Activated CD4-positive, alpha-beta T cell treated with anti-CD3 and anti-CD28 coated beads, Interleukin-2, amount 50 U/mL, for 1 hour (primary cell): Measurements from ENCODE around the gene C20orf202.

ENCODE experiments used
- DNase-seq: peaks from one replicate; pipeline ENCODE4 v3.0.0-alpha.2; 2020

The C20orf202 gene

GRCh38 chr20:1185316-1185741, 17.9 kb upstream of the C20orf202 start:
- no peak for DNase-seq

- DNase-seq: peak; percentile 47
These were observed 17.4 kb upstream of the C20orf202 start for GRCh38 chr20:1185790-1186334.

- DNase-seq: no peak
These were observed 16.8 kb upstream of the C20orf202 start for GRCh38 chr20:1186367-1186991.

DNA sequence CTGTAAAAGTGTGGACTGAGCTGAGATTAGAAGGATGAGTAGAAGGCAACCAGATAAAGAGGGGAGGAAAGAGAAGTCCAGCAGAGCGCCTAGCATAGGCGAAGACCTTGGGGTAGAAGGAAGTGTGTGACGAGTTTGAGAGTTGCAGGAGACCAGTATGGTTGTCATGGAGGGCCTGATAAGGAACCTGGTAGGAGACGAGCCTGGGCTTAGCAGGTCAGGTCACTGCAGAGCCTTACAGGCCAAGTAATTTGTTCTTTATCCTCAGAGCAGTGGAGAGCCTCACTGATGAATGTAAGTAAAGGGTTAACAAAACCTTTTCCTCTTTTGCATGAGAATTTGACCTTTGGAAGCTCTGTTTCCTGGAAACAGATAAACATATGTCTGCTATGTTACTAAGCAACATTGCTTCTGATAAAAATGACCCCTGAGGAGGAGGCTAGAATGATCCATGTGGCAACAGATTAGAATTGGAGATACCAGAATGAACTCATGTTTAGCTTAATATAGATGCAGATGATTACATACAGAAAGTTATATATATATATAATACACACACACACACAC, 15.6 kb upstream of the C20orf202 start:
- no peak for DNase-seq

DNA sequence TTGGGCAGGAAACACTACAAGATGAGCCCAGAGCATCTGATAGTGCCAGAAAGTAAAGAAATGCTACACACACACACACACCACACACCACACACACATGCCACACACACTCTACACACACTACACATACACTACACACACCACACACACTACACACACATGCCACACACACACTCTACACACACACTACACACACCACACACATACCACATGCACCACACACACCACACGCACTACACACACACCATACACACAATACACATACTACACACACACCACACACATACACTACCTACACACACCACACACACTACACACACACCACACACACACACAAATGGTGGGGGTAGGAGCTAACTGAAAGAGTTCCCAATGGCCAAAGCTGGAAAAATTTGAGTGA, 14.9 kb upstream of the C20orf202 start:
- DNase-seq: no peak

DNA sequence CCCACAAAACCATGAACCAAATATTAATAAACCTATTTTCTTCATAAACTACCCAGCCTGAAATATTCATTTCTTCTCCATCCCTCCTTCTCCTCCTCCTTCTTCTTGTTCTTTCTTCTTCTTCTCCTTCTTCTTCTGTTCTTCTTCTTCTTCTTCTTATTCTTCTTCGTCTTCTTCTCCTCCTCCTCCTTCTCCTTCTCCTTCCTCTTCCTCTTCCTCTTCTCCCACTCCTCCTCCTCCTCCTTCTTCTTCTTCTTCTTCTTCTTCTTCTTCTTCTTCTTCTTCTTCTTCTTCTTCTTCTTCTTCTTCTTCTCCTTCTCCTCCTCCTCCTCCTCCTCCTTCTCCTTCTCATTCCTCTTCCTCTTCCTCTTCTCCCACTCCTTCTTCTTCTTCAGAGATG, 13.4 kb upstream of the C20orf202 start:
- DNase-seq: no peak

GRCh38 chr20:1190847-1191246, 12.4 kb upstream of the C20orf202 start:
- no peak for DNase-seq

DNA sequence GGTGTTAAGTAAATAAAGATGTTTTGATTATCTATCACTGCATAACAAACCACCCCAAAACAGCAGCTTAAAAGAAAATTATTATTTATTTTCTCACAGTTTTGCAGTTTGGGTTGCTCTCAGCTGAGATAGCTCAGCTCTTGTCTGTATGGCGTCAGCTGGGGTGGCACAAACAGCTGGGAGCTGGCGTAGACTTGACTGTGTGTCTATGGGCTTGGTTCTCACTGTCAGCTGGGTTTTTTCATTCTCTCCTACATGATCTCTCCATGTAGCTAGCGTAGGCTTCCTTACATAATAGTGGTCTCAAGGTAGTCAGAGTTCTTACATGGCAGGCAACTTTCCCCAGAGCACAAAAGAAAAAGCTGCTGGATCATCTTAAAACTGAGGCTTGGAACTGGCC, 12.0 kb upstream of the C20orf202 start:
- DNase-seq: no peak

DNA sequence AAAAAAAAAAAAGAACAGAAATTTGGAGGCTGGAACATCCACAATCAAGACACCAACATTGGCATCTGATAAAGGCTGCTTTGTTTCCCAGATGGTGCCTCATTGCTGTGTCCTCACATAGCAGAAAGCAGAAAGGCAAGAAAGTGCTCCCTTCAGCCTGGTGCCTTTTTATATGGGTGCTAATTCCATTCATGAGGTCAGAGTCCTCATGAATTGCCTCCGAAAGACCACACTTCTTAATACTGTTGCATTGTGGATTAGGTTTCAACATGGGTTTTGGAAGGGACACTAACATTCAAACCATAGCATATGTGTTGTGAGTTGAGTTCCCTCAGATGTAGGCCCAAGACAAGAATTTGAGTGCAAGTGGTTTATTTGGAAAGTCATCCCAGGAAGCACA, 8.0 kb upstream of the C20orf202 start:
- no peak for DNase-seq

- DNase-seq: no peak
These were observed 6.6 kb upstream of the C20orf202 start for GRCh38 chr20:1196634-1197033.

DNA sequence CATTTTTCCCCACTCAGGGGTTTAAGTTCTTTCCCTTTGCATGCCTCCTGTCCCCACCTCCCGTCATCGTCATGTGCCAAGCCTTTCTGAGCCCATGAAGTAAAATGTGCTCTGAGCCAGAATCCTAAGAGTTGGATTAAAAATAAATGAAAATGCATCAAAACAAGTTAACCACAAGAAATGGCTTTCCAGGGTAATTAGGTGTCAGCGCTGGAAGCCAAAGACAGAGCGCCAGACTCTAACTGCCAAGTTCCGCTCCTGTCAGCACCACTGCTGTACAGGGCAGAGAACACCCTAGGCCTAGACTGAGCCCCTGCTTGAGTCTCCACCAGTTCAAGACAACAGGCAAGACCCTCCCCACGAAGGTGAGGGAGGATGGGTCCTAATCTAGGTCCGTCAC, 5.5 kb upstream of the C20orf202 start:
- DNase-seq: no peak

DNA sequence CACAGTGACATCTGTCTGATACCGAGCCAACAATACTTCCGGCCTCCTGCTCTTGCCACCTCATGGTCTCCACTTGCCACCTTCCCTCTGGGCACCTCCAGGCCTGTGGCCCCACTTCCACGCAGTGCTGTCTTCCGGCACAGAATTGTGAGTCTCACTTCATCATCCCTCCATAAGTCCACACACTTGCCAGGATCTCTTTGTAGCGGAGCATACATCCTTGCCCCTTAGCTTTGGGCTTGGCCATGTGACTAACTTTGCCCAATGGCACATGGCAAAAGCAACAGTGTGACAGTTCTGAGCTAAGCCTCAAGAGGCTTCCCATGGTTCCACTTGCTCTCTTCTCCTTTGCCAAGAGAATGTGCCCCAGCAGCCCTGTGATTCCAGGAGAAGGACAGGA, 4.5 kb upstream of the C20orf202 start:
- no peak for DNase-seq

DNA sequence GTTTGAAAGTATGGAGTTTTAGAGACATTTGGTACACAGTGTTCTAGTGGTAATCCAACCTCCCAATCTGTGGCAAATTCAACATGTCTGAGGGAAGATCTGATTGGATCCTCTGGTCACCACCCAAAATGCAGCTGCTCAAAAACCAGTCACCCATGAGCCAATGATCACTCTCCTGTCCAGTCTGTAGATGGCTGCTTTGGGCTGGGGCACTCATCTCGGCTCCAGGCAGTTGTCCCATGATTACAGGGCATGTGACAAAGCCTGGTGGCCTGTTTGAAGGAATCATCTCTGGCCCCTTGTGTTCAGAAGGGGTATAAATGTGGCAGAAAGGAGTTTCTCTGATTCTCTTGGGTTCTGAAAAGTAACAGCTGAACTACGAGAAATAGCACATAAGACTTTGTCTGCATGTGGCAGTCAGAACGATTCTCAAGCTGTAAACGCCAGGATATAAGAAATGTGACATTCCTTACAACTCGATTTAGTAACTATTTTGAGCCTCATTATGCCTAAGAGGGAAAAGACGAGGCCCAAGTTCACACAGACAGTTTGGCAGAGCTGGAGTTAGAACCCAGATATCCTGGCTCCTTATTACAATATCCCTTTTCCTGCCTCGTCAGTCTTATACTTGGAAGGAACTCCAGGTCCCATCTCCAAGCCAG, 3.9 kb upstream of the C20orf202 start:
- DNase-seq: no peak

GRCh38 chr20:1199964-1200363, 3.3 kb upstream of the C20orf202 start:
- no peak for DNase-seq

- DNase-seq: no peak
These were observed 376 bp downstream of the C20orf202 start for GRCh38 chr20:1203630-1204029.

DNA sequence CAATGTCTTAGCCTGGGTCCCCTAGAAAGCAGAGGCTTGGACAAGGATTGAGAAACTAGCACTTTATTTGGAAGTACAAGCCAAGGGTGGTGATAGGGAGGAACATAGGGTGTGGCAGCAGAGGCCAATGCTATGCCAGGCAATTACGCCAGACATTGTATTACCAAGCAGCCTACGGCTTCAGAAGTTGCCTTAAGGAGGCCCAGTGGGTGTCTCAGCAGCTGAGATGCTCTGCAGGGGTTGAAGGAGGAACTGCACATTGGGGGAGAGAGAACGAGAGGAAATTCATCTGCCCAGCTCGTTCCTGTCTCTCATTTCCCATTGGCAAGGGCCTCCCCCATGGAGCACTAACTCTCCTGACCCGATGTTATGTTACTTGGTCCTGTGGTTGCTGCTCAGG, 859 bp downstream of the C20orf202 start:
- DNase-seq: no peak

GRCh38 chr20:1204576-1204975, 1.3 kb downstream of the C20orf202 start:
- DNase-seq: no peak

DNA sequence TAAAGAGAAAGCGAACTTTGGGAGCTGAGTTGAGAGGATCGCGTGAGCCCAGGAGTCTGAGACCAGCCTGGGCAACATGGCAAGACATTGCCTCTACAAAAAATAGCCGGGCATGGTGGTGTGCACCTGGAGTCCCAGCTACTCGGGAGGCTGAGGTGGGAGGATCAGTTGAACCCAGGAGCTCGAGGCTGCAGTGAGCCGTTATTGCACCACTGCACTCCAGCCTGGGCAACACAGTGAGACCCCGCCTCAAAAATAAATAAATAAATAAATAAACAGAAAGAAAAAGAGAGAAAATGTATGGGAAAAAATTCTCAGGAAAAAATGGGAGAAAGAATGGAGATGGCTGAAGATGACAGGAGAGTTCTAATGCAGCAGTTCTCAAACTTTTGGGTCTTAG, 2.5 kb downstream of the C20orf202 start:
- no peak for DNase-seq

DNA sequence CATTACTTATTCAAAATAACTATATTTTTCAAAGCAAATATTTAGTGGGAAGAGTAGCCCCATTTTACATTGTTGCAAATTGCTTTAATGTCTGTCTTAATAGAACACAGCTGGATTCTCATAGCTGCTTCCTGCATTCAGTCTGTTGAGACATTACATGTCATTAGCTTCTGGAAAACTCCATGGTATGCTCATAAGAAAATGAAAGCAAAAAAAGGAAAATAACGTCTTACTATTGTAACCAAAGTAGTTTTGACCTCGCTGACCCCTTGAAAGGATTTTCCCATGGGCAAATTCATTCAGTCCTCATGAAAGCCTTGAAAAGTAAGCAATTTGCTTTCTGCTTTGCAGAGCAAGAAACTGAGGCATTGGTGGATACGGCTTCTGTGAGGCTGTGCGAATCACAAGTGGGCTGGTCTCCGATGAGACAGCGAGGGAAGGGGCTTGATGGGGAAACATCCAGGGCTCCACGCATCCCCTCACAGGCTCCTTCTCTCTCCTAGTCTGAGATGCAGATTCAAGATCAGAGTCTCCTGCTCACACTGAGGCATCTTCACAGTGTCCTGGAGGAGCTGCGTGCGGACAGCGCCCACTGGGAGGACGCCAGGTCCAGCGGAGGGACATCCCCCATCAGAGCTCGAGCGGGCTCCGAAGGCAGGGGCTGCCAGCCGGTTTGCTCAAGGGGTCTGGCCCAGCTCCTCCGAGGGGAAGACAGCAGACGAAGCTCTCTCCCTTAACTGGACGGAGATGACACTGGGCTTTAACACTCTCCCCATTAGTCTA, 3.3 kb downstream of the C20orf202 start:
- DNase-seq: no peak

GRCh38 chr20:1207293-1207878, 4.1 kb downstream of the C20orf202 start:
- no peak for DNase-seq

DNA sequence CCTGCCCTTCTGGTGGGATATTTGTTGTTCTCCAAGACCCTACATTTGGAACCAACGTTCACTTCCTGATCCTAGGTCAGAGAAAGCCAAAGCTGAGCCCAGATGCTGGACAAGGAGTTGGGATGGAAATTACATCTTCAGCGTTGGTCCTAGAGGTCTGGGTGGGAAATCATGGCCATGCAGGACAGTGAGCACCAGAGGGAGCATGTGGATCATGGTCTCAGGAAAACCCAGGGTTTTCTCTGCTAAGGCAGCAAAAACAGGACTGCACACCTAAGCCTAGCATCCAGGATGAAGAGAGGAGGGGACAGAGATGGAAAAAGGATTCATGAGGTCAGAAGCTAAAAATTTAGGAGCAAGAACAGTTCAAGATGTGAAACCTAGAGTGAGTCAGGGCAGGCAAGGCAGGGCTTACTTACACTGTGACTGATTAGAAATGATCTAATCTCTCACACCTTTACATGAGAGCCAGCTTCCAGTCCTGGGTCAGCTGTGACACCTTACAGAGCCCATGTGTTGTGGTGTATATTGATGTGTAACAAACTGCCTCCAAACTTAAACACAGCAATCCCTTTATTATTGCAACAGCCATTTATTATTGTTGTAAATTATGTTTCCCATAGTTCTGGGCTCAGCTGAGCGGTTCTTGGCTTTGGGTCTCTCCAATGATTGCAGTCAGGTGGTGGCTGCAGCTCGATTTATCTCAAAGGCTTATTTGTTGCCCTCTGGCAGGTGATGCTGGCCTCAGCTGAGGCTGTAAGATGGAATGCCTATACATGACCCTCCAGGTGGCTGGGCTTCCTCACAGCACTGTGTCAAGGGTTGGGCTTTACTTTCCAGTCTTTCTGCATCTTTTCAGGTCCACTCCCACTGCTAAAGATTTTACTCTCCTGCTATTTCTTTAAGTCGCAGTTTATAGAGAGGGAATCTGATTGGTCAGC, 6.5 kb downstream of the C20orf202 start:
- no peak for DNase-seq

DNA sequence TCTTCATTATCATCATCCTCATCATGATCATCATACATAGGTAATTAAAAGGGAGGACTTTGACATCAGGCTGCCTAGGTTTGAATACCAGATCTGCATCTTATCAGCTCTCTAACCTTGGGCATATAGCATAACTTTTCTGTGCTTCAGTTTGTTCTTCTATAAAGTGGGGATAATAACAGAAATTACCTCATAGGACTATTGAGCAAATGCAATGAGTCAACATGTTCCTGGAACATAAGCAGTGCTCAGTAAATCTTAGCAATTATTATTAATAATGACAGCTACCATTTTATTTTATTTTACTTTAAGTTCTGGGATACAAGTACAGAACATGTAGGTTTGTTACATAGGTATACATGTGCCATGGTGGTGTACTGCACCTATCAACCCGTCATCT, 7.2 kb downstream of the C20orf202 start:
- no peak for DNase-seq
